Mucosa of descending colon (tissue), 3 donors: ENCODE results near the gene TMEM250. TPM values are rescaled to one million over a fixed set of nuclear protein-coding genes. Genes with fewer than 3 reads are reported as not detected.

Experiments
- ATAC-seq: fragments of 200-7000 bp; cut with Tn5 transposase; one replicate; pipeline ENCODE4 v1.9.1; 2020; ENCODE audit warnings: mild to moderate bottlenecking, moderate library complexity
- DNase-seq, 3 donors: peaks; one replicate each; pipeline ENCODE4 v3.0.0-alpha.2; 2020
- H3K36me3 ChIP-seq: fragments of 200-600 bp; one replicate; pipeline ENCODE4 v1.8.0; 2021; ENCODE audit warnings: low read depth, mild to moderate bottlenecking
- H3K4me1 ChIP-seq: fragments of 200-600 bp; one replicate; pipeline ENCODE4 v1.8.0; 2021; ENCODE audit warnings: low read depth, mild to moderate bottlenecking
- H3K4me3 ChIP-seq: fragments of 200-600 bp; one replicate; pipeline ENCODE4 v1.8.0; 2021; ENCODE audit warnings: mild to moderate bottlenecking
- H3K9me3 ChIP-seq: fragments of 200-600 bp; one replicate; pipeline ENCODE4 v1.8.0; 2021; ENCODE audit warnings: mild to moderate bottlenecking
- intact Hi-C, 2 donors: fragments of 100-400 bp; cut with DNase I in 1 of 2; cut with micrococcal nuclease in 1 of 2; formaldehyde crosslinking; loops; one replicate each; pipeline versions ENCODE4 v1.11.0 to v1.11.1; 2022; cut with DNase I, micrococcal nuclease
- total RNA-seq, 3 donors: library from RNA; stranded (reverse); fragmentation: NEBNext Ultra II Directional in 2 of 3; extraction: Animal tissue kit (Norgen Biotek cat#: 25700) in 2 of 3; gene quantifications; one replicate each; pipeline versions ENCODE4 v1.2.1 to v1.2.4, GENCODE V29; 2021 to 2023
- TF ChIP-seq, protein P1 (sequence below): fragments of 200-600 bp; IDR thresholded peaks from one replicate; pipeline ENCODE4 v1.8.0; 2022; ENCODE audit warnings: antibody characterized with exemption, mild to moderate bottlenecking
- donor health status: DM: no; HTN: no; CAD: no; lungs with moderate emphysema.
- donor health status: DM: no; HTN: no; CAD: no.
- donor health status: DM: no; HTN: yes; CAD: no.

Gene TMEM250
- total RNA-seq, 3 donors from 2014 or later: 47.4 to 54.1 (median 52.0) TPM

DNA sequence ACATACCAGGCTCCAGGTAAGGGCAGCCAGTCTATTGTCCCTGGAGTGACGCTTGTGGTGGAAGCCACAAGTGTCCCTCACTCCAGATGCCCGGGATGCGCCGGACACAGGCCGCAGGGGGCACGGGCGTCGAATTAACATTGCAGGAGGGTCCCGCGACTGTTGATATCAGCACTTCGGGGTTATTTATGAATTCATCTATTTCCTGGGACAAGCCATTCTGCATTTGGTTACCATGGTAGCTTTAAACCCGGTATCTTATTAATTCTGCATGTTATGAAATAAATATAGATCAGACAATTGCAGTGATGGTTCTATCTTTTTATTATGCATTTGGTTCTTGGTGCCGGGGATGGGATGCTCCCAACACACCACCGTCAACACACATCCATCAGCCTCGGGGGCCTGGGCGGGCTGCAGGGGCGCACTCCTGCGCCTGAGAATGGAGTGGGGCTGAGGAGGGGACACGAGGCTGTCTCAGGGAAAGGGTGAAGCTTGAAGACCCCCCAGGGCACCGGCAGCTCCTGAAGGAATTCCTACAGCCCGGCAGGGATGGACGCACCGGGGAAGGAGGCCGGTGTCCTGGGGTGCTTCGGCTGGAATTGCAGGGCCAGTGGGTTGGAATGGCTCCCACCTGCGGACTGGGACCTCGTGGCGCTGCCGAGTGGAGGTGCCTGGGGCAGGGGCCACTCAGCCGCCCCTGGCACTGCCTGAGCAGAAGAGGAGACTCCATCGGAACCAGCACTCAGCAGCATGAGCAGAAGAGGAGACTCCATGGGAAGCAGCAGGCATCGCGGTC, 17.7 kb upstream of the TMEM250 start:
- H3K4me1 ChIP-seq: peaks cover 4% of the 10 kb centered on the region
- no peaks in the 10 kb centered on the region for H3K9me3 ChIP-seq
- ATAC-seq (no peak), DNase-seq (no peak)
- H3K4me3 ChIP-seq: no peak overlapping the region
- TF ChIP-seq, protein P1, sequence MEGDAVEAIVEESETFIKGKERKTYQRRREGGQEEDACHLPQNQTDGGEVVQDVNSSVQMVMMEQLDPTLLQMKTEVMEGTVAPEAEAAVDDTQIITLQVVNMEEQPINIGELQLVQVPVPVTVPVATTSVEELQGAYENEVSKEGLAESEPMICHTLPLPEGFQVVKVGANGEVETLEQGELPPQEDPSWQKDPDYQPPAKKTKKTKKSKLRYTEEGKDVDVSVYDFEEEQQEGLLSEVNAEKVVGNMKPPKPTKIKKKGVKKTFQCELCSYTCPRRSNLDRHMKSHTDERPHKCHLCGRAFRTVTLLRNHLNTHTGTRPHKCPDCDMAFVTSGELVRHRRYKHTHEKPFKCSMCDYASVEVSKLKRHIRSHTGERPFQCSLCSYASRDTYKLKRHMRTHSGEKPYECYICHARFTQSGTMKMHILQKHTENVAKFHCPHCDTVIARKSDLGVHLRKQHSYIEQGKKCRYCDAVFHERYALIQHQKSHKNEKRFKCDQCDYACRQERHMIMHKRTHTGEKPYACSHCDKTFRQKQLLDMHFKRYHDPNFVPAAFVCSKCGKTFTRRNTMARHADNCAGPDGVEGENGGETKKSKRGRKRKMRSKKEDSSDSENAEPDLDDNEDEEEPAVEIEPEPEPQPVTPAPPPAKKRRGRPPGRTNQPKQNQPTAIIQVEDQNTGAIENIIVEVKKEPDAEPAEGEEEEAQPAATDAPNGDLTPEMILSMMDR: no peak
- intact Hi-C loops: no loop called here
- H3K36me3 ChIP-seq: no peaks in the 10 kb centered on the region

DNA sequence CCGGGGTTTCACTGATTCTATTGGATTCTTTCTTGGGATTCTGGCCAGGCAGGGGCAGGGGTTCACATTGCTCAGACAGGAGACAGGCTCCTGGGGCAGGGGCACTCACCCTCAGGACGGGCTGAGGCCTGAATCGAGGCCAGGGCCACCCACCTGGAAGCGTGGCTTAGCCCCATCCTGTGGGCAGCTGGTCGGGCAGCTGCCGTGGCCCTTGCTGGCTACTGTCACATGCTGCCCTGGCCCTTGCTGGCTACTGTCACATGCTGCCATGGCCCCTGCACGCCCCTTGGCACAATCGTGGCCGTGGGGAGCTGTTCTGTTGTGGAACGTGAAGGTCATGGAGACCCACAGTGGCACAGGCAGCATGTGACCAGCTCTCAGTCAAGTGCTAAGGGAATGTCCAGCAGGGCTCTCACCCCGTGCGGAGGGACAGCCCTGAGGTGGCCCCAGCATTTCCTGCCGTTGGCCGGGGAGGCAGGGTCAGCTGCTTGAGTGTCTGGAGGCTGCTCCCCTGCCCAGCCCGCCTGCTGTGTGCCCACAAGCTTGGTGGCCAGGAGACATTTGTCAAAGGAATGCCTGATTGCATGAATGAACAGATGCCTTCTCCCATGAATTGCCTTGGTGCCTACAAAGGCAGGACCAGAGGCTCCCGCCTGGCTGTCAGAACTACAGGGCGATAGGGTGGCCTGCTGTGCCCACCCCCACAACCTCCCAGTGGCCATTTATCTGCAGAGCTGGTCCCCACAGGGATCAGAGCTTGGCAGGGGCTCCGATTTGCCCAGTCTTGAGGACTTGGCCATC, 16.9 kb upstream of the TMEM250 start:
- intact Hi-C loops: no loop called here
- TF ChIP-seq, protein P1: no peak
- ATAC-seq: no peak
- no peaks in the 10 kb centered on the region for H3K36me3 ChIP-seq
- DNase-seq: no peak
- H3K9me3 ChIP-seq: no peaks in the 10 kb centered on the region
- H3K4me3 ChIP-seq: no peak overlapping the region
- peaks cover 4% of the 10 kb centered on the region for H3K4me1 ChIP-seq

GRCh38 chr9:136133959-136134484, 15.3 kb upstream of the TMEM250 start:
- peaks cover 4% of the 10 kb centered on the region for H3K4me1 ChIP-seq
- ATAC-seq (no peak), DNase-seq (no peak)
- TF ChIP-seq, protein P1: no peak
- H3K36me3 ChIP-seq: no peaks in the 10 kb centered on the region
- no peaks in the 10 kb centered on the region for H3K9me3 ChIP-seq
- H3K4me3 ChIP-seq: no peak overlapping the region
- intact Hi-C loops: no loop called here

DNA sequence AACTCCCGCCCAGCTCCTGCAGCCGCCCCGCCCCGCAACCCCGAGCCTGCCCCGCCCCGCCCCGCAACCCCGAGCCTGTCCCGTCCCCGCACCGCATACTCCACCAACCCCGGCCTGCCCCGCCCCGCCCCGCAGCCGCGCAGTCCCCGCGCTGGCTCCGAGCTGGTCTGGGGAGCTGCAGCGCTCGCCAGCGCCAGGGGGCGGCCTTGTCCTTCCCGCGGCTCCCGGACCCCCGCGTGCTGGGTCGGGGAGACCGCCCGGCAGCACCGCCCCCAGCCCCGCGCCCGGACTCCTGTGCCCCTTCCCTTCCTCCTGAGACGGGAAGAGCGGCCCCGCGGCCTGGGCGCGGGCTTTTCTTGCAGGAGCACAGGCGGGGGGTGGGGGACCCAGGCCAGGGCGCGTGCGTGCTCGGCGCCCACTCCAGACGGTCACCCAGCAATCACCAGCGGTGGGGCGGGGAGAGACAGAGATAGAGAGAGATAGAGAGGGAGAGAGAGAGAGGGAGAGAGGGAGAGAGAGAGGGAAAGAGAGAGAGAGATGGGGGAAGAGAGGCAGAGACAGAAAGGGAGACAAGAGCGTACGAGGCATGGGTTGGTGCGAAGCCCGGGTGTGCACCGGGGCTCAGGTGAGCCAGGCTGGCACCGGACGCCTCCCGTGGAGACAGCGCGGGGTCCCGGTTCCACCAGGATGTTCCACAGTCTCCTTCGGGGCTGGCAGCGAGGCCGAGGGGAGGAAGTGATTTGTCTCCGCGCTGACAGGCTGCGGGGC, 14.7 kb upstream of the TMEM250 start:
- DNase-seq: no peak
- H3K4me1 ChIP-seq: peaks cover 4% of the 10 kb centered on the region
- intact Hi-C loops: no loop called here
- ATAC-seq: peak; percentile 29
- TF ChIP-seq, protein P1: no peak
- no peaks in the 10 kb centered on the region for H3K9me3 ChIP-seq
- no peak overlapping the region for H3K4me3 ChIP-seq
- H3K36me3 ChIP-seq: no peaks in the 10 kb centered on the region

DNA sequence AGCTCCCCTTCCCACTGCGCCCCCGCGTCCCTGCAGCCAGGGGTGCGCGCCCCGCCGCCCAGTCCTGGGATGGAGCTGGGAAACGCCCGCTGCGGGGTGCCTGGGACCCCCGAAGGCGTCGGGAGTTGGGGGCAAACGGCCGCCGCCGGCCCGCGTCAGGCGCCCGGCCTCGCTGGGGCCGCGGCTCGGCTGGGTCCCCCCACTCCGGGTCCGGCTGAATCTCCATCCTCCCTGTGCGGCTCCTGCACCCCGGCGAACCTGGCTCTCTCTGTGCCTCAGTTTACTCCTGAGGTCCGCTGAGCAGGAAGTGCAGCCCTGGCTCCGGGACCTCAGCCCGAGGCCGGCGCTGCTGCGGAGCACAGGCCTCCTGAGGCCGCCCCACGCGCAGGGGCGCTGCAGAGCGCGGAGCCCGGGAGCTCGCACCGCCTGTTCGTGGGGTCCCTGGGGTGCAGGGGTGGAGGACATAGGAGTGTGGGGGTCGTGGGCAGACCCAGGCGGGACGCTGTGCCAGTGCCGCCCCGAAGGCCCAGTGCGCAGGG, 13.9 kb upstream of the TMEM250 start:
- TF ChIP-seq, protein P1: no peak
- Histone ChIP-seq H3K4me1 (peaks cover 4% of the 10 kb centered on the region), H3K4me3 (no peak overlapping the region), H3K9me3 (no peaks in the 10 kb centered on the region), H3K36me3 (no peaks in the 10 kb centered on the region)
- ATAC-seq (no peak), DNase-seq (no peak)
- intact Hi-C loops: no loop called here
